ENCODE measurements around the gene VCL. TPM values are rescaled to one million over a fixed set of nuclear protein-coding genes. Genes with fewer than 3 reads are reported as not detected.
A peak's percentile ranks its signal among the peaks of the same experiment; 100 is the strongest.
"Not testable (repeated sequence)": the region's sequence is repeated elsewhere in the genome, so short reads cannot be mapped to it uniquely, and the experiment has no call there.

VCL gene
- total and polyA plus RNA-seq, 5 donors, result 74.6 to 246 (median 216) TPM

DNA sequence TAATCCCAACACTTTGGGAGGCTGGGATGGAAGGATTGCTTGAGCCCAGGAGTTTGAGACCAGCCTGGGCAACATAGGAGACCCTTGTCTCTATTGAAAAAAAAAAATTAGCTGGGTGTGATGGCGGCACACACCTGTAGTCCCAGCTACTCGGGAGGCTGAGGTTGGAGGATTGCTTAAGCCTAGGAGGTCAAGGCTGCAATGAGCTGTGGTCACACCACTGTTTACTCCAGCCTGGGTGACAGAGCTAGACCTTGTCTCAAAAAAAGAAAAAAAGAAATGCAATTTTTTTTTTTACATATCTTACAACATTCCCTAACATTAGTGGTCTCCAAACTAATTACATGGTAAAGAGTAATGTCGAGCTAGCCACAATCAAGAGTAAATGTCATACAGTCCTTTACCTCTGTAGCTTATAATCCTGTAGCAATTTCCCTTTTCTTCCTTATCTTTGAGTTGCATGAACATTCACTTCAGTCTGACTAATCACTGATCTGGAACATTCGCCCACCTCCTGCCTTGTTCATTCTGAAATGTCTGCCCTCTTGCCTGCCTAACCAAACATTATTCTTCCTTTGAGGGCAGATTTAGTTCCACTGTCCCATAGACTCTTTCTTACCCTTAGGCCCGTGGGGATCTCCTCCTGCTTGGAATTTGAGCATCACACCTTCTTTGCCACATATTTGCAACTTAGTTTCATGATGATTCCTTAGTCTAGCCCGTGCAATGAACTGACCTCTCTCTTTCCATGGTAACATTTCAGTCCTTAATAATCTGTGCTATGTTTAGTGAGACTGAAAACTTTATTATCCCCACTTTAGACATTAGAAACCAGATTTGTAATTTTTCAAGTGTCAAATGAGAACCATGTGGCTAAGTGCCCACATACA, 4.8 kb upstream of the VCL start:
- DNase-seq, result no peak
- H3K27me3 ChIP-seq (ENCODE audit: control insufficient read depth, insufficient read depth), result no peaks in the 10 kb centered on the region
- no peak for ATAC-seq
- intact Hi-C loops (cut with DNase I), result no loop called here
- no peak overlapping the region for H3K4me3 ChIP-seq (ENCODE audit: low read length)
- no peaks in the 10 kb centered on the region for H3K4me1 ChIP-seq (ENCODE audit: control insufficient read depth, insufficient read depth, low read length)
- no peaks in the 10 kb centered on the region for H3K9me3 ChIP-seq (ENCODE audit: control insufficient read depth, low read length)
- H3K27ac ChIP-seq (ENCODE audit: low read length), result no peak overlapping the region
- WGBS, result 66% methylated on average over 6 of the region's 6 CpGs

GRCh38 chr10:73995035-73995358, 2.9 kb upstream of the VCL start:
- DNase-seq (no peak), ATAC-seq (no peak)
- intact Hi-C loops (cut with DNase I), result loop anchor here in 2 of 4 donors (5.0 kb wide), 1 partner anchor 87 kb away; no protein-coding TSS in a partner anchor
- 65% methylated on average over 2 of the region's 2 CpGs for WGBS
- Histone ChIP-seq H3K4me1 (ENCODE audit: control insufficient read depth, insufficient read depth, low read length) (no peaks in the 10 kb centered on the region), H3K27ac (ENCODE audit: low read length) (no peak overlapping the region), H3K27me3 (ENCODE audit: control insufficient read depth, insufficient read depth) (no peaks in the 10 kb centered on the region), H3K9me3 (ENCODE audit: control insufficient read depth, low read length) (no peaks in the 10 kb centered on the region), H3K4me3 (ENCODE audit: low read length) (no peak overlapping the region)

GRCh38 chr10:73997461-73997786, 492 bp upstream of the VCL start:
- Histone ChIP-seq H3K27ac (ENCODE audit: low read length) (peak overlapping the region; percentile 31), H3K27me3 (ENCODE audit: control insufficient read depth, insufficient read depth) (no peaks in the 10 kb centered on the region), H3K4me3 (ENCODE audit: low read length) (peak overlapping the region; percentile 96), H3K4me1 (ENCODE audit: control insufficient read depth, insufficient read depth, low read length) (peaks cover 3% of the 10 kb centered on the region), H3K9me3 (ENCODE audit: control insufficient read depth, low read length) (no peaks in the 10 kb centered on the region)
- DNase-seq, result no peak
- 1% methylated on average over 11 of the region's 11 CpGs for WGBS
- intact Hi-C loops (cut with DNase I), result loop anchor here in 2 of 4 donors (5.0 kb wide), 1 partner anchor 85 kb away; no protein-coding TSS in a partner anchor
- ATAC-seq, result peak; percentile 6 to 8

DNA sequence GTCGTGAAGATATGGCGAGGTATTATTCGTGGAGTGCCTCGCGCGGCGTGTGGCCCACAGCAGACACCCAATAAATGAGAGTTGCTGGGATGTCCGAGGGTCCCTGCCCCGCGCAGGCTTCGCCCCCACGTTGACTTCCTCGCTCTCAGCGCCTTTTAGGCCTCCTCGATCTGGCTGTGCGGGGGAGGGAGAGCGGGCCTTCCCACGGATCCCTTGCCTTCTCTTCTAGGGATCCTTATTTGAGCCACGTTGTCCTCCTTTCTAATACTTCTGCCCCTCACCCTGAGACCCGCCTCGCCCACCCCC, 660 bp downstream of the VCL start:
- peaks cover 6% of the 10 kb centered on the region for H3K4me1 ChIP-seq (ENCODE audit: control insufficient read depth, insufficient read depth, low read length)
- peak overlapping the region; percentile 96 for H3K4me3 ChIP-seq (ENCODE audit: low read length)
- ATAC-seq, result peak in 1 of 2 donors; percentile 0
- under 1% methylated on average over 21 of the region's 21 CpGs for WGBS
- no peaks in the 10 kb centered on the region for H3K27me3 ChIP-seq (ENCODE audit: control insufficient read depth, insufficient read depth)
- H3K27ac ChIP-seq (ENCODE audit: low read length), result peak overlapping the region; percentile 94
- intact Hi-C loops (cut with DNase I), result loop anchor here in 2 of 4 donors (5.0 kb wide), 1 partner anchor 84 kb away; no protein-coding TSS in a partner anchor
- peak; percentile 30 to 69 (median 50) for DNase-seq
- H3K9me3 ChIP-seq (ENCODE audit: control insufficient read depth, low read length), result no peaks in the 10 kb centered on the region

DNA sequence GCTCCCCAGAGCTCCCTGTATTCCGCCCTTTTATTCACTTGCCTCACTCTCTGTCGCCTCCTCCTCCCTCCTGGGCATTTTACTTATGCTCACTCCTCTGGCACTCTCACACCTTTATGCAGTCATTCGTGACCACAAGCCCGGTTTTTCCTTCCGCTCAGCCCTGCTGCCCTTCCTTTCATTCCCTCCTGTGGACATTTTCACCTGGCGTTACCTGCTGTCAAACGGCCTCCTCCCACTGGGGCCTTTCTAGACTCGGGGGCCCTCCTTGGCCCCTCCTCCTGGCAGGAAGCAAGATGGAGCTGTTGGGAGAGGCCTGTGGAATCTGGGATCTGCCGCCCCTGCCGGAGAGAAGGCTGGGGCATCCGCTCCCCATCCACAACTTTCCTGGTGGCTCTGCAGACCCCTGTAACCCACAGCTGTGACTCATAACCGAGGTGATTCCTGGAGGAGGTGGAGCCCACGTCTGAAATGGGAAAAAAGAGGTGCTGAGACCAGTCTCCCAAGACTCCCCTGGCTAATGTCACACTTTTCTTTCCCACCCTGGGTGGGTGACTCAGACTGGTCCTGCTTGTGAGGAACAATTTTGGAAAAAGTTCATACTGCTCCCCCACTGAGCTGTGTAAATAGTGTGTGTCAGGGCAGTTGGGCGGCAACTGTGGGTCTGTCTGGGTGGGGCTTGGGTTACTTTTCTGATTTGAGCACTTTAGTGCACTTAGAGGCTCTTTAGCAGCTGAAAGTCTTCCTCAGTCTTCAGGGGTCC, 1.2 kb downstream of the VCL start:
- Histone ChIP-seq H3K9me3 (ENCODE audit: control insufficient read depth, low read length) (no peaks in the 10 kb centered on the region), H3K27ac (ENCODE audit: low read length) (peak overlapping the region; percentile 94), H3K4me1 (ENCODE audit: control insufficient read depth, insufficient read depth, low read length) (peaks cover 7% of the 10 kb centered on the region), H3K27me3 (ENCODE audit: control insufficient read depth, insufficient read depth) (no peaks in the 10 kb centered on the region), H3K4me3 (ENCODE audit: low read length) (peak overlapping the region; percentile 96)
- peak; percentile 70 to 84 (median 80) for DNase-seq
- ATAC-seq, result peak; percentile 41 to 57
- intact Hi-C loops (cut with DNase I), result loop anchor here in 2 of 4 donors (5.0 kb wide), 1 partner anchor 83 kb away; no protein-coding TSS in a partner anchor
- WGBS, result 2% methylated on average over 14 of the region's 14 CpGs

DNA sequence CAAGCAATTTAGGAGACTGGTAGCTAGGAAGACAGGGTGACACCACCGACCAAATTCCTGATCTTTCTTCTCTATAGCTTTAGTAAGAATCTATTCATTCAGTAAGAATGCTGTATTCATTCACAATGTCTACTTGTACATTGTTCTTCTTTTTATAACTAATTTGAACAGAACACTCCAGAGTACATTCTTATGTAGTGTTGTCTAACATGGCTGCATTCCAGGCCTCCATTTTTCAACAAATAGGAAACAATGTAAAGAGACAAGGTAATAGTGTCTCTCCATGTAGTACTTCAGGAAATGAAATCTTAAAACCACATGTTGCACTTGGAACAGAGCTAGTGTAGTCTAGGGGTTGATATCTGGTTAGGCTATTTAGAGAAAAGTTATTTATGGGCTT, 1.8 kb downstream of the VCL start:
- Histone ChIP-seq H3K4me3 (ENCODE audit: low read length) (peak overlapping the region; percentile 96), H3K27me3 (ENCODE audit: control insufficient read depth, insufficient read depth) (no peaks in the 10 kb centered on the region), H3K4me1 (ENCODE audit: control insufficient read depth, insufficient read depth, low read length) (peaks cover 9% of the 10 kb centered on the region), H3K27ac (ENCODE audit: low read length) (peak overlapping the region; percentile 94), H3K9me3 (ENCODE audit: control insufficient read depth, low read length) (no peaks in the 10 kb centered on the region)
- intact Hi-C loops (cut with DNase I), result loop anchor here in 2 of 4 donors (5.0 kb wide), 1 partner anchor 83 kb away; no protein-coding TSS in a partner anchor
- DNase-seq, result no peak
- WGBS, result 6% methylated on average over 1 of the region's 1 CpG
- no peak for ATAC-seq

DNA sequence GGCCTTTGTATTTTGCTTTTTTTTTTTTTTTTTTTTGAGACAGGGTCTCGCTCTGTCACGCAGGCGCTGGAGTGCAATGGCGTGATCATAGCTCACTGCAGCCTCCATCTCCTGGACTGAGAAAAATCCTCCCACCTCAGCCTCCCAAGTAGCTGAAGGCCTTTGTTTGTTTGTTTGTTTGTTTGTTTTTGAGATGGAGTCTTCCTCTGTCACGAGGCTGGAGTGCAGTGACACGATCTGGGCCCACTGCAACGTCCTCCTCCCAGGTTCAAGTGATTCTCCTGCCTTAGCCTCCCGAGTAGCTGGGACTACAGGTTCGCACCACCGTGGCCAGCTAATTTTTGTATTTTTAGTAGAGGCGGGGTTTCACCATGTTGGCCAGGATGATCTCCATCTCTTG, 2.3 kb downstream of the VCL start:
- Histone ChIP-seq H3K27ac (ENCODE audit: low read length) (peak overlapping the region; percentile 25), H3K4me3 (ENCODE audit: low read length) (peak overlapping the region; percentile 96)
- H3K27me3 ChIP-seq (ENCODE audit: control insufficient read depth, insufficient read depth); intact Hi-C loops (cut with DNase I); ATAC-seq; H3K9me3 ChIP-seq (ENCODE audit: control insufficient read depth, low read length); DNase-seq; H3K4me1 ChIP-seq (ENCODE audit: control insufficient read depth, insufficient read depth, low read length): not testable (repeated sequence)
- 83% methylated on average over 11 of the region's 11 CpGs for WGBS

GRCh38 chr10:74000892-74001669, 3.2 kb downstream of the VCL start:
- peaks cover 9% of the 10 kb centered on the region for H3K4me1 ChIP-seq (ENCODE audit: control insufficient read depth, insufficient read depth, low read length)
- no peak overlapping the region for H3K27ac ChIP-seq (ENCODE audit: low read length)
- H3K27me3 ChIP-seq (ENCODE audit: control insufficient read depth, insufficient read depth), result no peaks in the 10 kb centered on the region
- ATAC-seq (no peak), DNase-seq (no peak)
- 80% methylated on average over 7 of the region's 7 CpGs for WGBS
- no peaks in the 10 kb centered on the region for H3K9me3 ChIP-seq (ENCODE audit: control insufficient read depth, low read length)
- peak overlapping the region; percentile 96 for H3K4me3 ChIP-seq (ENCODE audit: low read length)
- intact Hi-C loops (cut with DNase I), result no loop called here

DNA sequence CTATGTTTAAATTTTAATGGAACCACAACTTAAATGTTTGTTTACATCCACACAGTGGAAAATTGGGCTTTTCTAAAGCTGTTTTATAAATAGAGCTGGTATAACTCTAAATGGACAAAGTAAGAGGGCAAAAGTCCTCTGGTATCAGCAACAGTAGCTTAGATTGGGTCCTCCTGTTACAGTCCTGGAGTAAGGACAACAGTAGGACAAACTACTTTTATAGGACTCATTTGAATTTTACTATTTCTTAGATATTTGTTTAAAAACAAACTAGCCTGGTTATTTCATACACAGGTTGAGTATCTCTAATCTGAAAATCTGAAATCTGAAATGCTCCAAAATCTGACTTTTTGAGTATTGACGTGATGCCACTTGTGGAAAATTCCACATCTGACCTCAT, 8.4 kb downstream of the VCL start:
- Histone ChIP-seq H3K4me3 (ENCODE audit: low read length) (no peak overlapping the region), H3K27me3 (ENCODE audit: control insufficient read depth, insufficient read depth) (no peaks in the 10 kb centered on the region), H3K9me3 (ENCODE audit: control insufficient read depth, low read length) (no peaks in the 10 kb centered on the region), H3K27ac (ENCODE audit: low read length) (no peak overlapping the region), H3K4me1 (ENCODE audit: control insufficient read depth, insufficient read depth, low read length) (peaks cover 7% of the 10 kb centered on the region)
- no peak for ATAC-seq
- 56% methylated on average over 1 of the region's 1 CpG for WGBS
- no peak for DNase-seq
- intact Hi-C loops (cut with DNase I), result no loop called here

DNA sequence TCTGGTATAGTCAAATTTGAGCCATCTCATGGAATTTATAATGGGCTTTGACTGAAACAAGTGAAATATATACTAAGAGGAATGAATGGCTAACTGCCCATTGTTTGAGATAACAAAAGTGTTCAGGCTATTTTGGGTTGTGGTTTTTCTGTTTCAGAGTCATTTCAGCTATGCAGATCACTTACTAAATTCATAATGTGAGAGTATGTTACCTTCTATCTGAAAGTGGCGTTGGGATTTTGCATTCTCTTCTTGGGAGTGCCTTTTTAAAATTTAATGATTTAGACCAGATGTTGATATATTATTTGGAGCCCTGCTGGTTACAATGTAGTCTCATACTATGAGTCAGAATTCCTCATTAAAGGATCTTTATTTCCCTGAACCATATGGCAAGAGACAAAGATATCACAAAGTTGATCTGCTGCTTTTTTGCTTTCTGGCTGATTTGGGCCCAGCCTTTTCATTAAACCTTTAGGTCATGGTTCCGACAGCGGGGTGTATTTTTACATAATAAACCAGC, 10.4 kb downstream of the VCL start:
- 64% methylated on average over 3 of the region's 3 CpGs for WGBS
- Histone ChIP-seq H3K27me3 (ENCODE audit: control insufficient read depth, insufficient read depth) (no peaks in the 10 kb centered on the region), H3K4me1 (ENCODE audit: control insufficient read depth, insufficient read depth, low read length) (peaks cover 10% of the 10 kb centered on the region), H3K27ac (ENCODE audit: low read length) (no peak overlapping the region), H3K4me3 (ENCODE audit: low read length) (no peak overlapping the region), H3K9me3 (ENCODE audit: control insufficient read depth, low read length) (no peaks in the 10 kb centered on the region)
- ATAC-seq, result no peak
- intact Hi-C loops (cut with DNase I), result no loop called here
- DNase-seq, result no peak

Measured in right cardiac atrium (tissue), 5 donors.